Ishikawa (cell line): Measurements from ENCODE around the gene CLDN2.

ENCODE experiments used
- CEBPB ChIP-seq: IDR thresholded peaks from 2 replicates; pipeline ENCODE4 v1.6.1; 2012
- CREB1 ChIP-seq: IDR thresholded peaks from 2 replicates; pipeline ENCODE4 v1.6.1; 2012; ENCODE audit warnings: low read depth
- EGR1 ChIP-seq: IDR thresholded peaks from 2 replicates; pipeline ENCODE4 v1.6.1; 2012
- EP300 ChIP-seq: IDR thresholded peaks from 2 replicates; pipeline ENCODE4 v1.6.1; 2012; ENCODE audit warnings: borderline replicate concordance
- FOXM1 ChIP-seq: IDR thresholded peaks from 2 replicates; pipeline ENCODE4 v1.6.1; 2012; ENCODE audit warnings: low read depth, borderline replicate concordance
- NFIC ChIP-seq: IDR thresholded peaks from 2 replicates; pipeline ENCODE4 v1.6.1; 2012
- RAD21 ChIP-seq: IDR thresholded peaks from 2 replicates; pipeline ENCODE4 v1.6.1; 2012; ENCODE audit warnings: low read depth
- TAF1 ChIP-seq: IDR thresholded peaks from 2 replicates; pipeline ENCODE4 v1.6.1; 2012; ENCODE audit warnings: low read depth, mild to moderate bottlenecking
- TCF12 ChIP-seq: IDR thresholded peaks from 2 replicates; pipeline ENCODE4 v1.6.1; 2012; ENCODE audit warnings: low read depth
- TEAD4 ChIP-seq: IDR thresholded peaks from 2 replicates; pipeline ENCODE4 v1.6.1; 2012
- YY1 ChIP-seq: IDR thresholded peaks from 2 replicates; pipeline ENCODE4 v1.6.1; 2012; ENCODE audit warnings: low read depth
- ZBTB7A ChIP-seq: IDR thresholded peaks from 2 replicates; pipeline ENCODE4 v1.6.1; 2012; ENCODE audit warnings: low read depth
- TF ChIP-seq, protein P1 (sequence below): IDR thresholded peaks from 2 replicates; pipeline ENCODE4 v1.6.1; 2012; ENCODE audit warnings: low read depth, mild to moderate bottlenecking
- TF ChIP-seq, protein P2 (sequence below): IDR thresholded peaks from 2 replicates; pipeline ENCODE4 v1.6.1; 2012
- TF ChIP-seq, protein P3 (sequence below): IDR thresholded peaks from 2 replicates; pipeline ENCODE4 v1.6.1; 2012

Gene CLDN2

DNA sequence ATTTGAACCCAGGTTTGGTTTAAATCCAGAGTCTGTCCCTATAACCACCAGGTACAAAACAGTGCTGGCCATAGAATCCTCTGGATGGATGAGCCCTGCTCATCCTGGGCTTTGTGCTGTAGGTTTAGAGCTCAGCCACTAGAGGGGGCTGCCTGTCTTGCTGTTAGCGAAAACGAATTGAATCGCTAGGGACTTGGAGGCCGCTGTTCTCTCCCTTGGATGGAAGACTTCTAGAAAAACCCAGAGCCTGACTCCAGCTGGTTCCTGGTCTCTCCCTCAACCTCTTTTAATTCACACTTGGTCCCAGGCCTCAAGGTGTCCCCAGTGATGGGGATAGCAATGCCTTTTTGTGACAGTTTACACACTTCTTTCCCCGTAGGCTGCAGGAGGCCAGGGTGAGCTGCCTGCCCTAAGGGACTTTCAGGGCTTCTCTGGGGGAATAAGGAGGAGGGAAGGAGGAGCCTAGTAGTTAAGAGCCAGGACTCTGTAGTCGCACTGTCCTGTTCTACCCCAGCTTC, 25.8 kb upstream of the CLDN2 start:
- no peak for TF ChIP-seq TAF1
- peak; percentile 79 for TF ChIP-seq RAD21

DNA sequence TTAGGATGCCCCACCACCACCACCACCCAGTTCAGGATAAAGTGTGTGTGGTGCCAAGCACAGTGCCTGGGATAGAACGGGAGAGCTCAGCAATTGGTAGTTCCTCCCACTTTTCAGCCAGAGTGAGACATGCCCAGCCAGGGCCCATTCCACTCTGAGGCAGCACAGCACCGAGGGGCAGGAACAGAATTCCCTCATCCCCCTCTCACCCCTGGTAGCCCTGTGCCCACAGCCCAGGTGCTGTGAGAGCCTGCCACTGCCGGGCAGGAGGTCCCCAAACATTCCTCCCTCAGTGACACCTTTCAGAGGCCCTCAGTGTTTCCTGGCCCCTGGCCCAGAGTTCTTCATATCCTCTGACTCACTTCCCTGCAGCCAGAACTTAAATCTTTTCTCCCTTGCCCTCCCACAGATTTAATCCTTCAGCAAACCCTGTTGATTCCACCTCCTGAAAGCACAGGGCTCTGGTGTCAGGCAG, 25.2 kb upstream of the CLDN2 start:
- TF ChIP-seq EP300 (no peak), CEBPB (no peak), NFIC (0 out of 2 replicates have a peak, but pooled peaks have one; percentile 39), CREB1 (no peak), TEAD4 (no peak), YY1 (no peak)
- TF ChIP-seq, protein P1, sequence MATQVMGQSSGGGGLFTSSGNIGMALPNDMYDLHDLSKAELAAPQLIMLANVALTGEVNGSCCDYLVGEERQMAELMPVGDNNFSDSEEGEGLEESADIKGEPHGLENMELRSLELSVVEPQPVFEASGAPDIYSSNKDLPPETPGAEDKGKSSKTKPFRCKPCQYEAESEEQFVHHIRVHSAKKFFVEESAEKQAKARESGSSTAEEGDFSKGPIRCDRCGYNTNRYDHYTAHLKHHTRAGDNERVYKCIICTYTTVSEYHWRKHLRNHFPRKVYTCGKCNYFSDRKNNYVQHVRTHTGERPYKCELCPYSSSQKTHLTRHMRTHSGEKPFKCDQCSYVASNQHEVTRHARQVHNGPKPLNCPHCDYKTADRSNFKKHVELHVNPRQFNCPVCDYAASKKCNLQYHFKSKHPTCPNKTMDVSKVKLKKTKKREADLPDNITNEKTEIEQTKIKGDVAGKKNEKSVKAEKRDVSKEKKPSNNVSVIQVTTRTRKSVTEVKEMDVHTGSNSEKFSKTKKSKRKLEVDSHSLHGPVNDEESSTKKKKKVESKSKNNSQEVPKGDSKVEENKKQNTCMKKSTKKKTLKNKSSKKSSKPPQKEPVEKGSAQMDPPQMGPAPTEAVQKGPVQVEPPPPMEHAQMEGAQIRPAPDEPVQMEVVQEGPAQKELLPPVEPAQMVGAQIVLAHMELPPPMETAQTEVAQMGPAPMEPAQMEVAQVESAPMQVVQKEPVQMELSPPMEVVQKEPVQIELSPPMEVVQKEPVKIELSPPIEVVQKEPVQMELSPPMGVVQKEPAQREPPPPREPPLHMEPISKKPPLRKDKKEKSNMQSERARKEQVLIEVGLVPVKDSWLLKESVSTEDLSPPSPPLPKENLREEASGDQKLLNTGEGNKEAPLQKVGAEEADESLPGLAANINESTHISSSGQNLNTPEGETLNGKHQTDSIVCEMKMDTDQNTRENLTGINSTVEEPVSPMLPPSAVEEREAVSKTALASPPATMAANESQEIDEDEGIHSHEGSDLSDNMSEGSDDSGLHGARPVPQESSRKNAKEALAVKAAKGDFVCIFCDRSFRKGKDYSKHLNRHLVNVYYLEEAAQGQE = no peak

DNA sequence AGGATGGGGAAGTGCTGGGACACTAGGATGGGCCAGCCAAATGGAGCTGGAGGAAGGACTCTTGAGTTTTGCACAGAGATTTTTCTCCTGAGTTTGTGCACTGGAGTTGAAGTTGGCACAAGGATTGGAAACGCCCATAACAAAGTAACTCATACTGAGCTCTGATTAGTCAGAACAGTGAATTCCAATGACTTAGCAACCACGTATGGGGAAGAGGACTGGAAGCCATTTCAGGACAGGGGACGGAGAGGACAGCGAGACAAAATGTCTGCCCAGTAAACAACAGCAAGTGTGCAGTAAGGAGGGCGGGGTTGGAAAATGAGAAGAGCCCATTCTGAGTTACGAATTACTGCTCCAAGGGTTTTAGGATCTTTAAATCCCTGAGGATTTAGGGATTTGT, 22.9 kb upstream of the CLDN2 start:
- TF ChIP-seq EP300 (no peak), CREB1 (no peak), FOXM1 (no peak), TEAD4 (no peak), TAF1 (no peak), YY1 (peak; percentile 77), TCF12 (no peak), RAD21 (no peak)

DNA sequence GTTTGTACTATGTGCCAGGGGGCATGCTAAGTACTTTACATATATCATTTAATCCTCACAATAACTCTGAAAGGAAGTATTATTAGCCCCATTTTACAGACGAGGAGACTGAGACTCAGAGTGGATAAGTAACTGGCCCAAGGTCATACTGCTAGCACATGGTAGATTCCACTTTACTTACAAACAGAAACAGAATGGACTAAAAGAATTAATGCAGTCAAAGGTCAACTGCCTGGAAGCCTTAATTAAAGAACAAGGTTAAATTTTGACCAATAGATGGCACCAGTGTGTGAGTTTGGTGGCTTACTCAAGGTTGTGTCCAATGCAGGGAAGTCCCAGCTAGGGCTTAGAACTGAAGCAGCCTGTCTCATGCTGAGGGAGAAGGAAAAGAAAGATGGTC, 21.7 kb upstream of the CLDN2 start:
- no peak for TF ChIP-seq YY1
- TF ChIP-seq RAD21 = peak; percentile 61
- no peak for TF ChIP-seq EP300

DNA sequence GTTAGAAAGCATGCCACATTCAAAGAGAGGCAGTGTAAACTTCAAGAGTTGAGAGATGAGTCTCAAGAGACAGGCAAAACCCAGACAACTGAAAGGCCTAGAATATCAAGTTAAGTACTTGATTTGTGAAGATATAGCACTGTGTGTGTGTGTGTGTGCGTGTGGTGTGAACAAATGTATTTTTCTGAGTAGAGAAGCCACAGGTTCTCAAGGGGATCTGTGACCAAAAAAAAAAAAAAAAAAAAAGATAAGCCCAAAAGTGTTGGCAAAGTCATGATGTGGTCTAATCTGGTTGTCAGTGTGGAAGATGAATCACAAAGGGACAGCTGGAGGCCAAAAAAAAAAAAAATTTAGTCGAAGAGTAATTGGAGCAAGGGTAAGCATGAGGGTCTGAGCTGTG, 20.9 kb upstream of the CLDN2 start:
- TF ChIP-seq, protein P1 = no peak
- TF ChIP-seq EP300 (no peak), ZBTB7A (no peak), NFIC (no peak), YY1 (no peak), CREB1 (no peak), RAD21 (no peak), EGR1 (no peak), FOXM1 (no peak), TCF12 (no peak), TAF1 (no peak), CEBPB (no peak), TEAD4 (no peak)
- TF ChIP-seq, protein P2, sequence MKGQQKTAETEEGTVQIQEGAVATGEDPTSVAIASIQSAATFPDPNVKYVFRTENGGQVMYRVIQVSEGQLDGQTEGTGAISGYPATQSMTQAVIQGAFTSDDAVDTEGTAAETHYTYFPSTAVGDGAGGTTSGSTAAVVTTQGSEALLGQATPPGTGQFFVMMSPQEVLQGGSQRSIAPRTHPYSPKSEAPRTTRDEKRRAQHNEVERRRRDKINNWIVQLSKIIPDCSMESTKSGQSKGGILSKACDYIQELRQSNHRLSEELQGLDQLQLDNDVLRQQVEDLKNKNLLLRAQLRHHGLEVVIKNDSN = no peak
- TF ChIP-seq, protein P3, sequence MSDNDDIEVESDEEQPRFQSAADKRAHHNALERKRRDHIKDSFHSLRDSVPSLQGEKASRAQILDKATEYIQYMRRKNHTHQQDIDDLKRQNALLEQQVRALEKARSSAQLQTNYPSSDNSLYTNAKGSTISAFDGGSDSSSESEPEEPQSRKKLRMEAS = no peak

DNA sequence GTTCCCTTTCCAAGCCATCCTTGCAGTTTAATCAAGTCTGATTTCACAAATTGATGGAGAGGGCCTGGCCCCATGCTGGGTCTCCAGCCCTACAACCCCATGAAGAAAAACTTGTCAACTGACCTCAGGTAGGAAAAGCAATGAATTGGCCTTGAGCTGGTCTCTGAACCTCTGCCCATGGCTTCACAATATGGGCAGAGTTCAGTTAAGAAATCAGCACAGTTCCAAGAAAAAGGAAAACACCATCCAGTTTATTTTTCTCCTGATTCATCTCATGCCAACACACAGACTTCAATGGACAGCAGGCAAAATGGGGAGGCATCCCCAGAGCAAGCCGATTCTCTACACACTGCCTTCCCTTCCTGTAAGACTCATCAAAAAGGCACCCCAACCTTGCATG, 20.4 kb upstream of the CLDN2 start:
- TF ChIP-seq ZBTB7A (no peak), TEAD4 (no peak), RAD21 (no peak), EP300 (no peak), CEBPB (no peak), FOXM1 (no peak), YY1 (no peak), TAF1 (no peak), CREB1 (no peak), EGR1 (no peak)
- TF ChIP-seq, protein P2 = no peak

DNA sequence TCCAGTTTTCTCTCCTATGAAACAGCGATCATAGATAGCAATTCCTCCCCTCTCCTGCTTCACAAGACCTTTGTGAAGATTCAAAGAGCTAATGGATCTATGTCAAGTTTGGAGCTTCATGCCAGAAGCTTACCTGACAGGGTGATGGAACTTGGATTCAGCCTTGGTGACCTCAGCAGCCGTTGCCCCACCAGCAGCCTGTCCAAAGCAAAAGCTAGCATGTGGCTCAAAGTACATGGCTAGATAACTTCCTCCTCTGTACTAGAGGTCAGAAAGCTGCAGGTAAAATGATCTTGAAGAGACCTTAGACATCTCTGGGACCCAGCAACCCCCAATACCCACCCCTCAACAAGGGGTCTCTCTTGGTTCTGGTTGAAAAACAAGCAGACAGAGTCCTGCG, 18.9 kb upstream of the CLDN2 start:
- TF ChIP-seq NFIC = no peak
- no peak for TF ChIP-seq FOXM1
- TF ChIP-seq, protein P1 = no peak
- TF ChIP-seq ZBTB7A = no peak
- no peak for TF ChIP-seq EP300
- TF ChIP-seq TEAD4 = no peak
- TF ChIP-seq CREB1 = no peak
- TF ChIP-seq, protein P3 = no peak
- TF ChIP-seq, protein P2 = no peak
- no peak for TF ChIP-seq YY1
- no peak for TF ChIP-seq EGR1
- no peak for TF ChIP-seq TCF12
- TF ChIP-seq TAF1 = no peak
- TF ChIP-seq CEBPB = no peak
